Measurements from ENCODE around the gene CCDC157. TPM values are rescaled to one million over a fixed set of nuclear protein-coding genes. Genes with fewer than 3 reads are reported as not detected.
A peak's percentile ranks its signal among the peaks of the same experiment; 100 is the strongest.

CCDC157 gene
- polyA plus RNA-seq, 1 of the 3 experiments (the other 2 are of a cell fraction): 5.8 TPM

DNA sequence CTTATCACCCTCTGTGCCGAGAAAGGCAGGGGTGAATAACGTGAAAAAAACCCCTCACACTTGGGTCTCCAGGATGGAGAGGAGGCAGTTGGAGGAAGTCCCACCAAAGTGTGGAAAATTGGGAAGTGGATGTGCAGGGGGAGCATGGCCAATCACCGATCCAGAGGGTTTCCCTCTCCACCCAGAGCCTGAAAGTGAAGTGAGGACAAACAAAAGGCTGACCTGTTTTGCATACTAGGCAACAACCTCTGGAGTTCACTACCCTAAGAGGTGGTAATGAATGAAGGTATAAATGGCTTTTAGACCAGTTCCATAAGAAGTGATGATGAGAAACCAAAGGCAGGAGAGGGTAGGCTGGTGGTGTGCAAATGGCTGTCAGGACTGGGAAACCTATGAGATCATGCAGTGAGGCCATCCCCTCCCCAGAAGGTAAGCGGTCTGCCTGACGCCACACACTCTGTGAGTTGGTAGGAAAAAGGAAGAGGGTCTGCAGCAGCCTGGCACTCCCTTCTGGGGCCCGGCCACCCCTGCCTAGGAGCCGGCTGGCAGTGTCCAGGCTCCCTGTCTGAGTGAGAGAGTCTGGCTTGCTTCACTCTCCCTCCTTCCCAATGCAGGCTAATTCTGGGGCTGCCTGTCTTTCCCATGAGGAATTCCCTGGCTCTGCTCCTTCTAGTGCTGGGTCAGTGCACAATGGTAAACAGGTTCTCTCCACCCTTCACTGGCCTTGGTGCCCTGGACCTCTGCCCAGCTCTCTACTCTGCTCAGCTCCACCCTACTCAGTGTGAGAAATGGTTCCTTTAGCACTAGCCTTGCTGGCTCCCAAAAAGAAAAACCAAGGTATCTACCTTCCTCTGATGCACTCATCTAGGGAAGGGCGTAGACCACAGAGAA is 45.7 kb upstream of the CCDC157 start:
- Histone ChIP-seq H4K20me1 (ENCODE audit: insufficient read depth) (peaks cover 66% of the 10 kb centered on the region), H3K27ac (ENCODE audit: low read depth in 2 of 2, low read length in 1 of 2) (peak overlapping the region in 1 of 2 experiments; percentile 66; a peak in 3 of 4 replicates), H3K36me3 (replicated peaks in 1 of 2; ENCODE audit: control insufficient read depth in 1 of 2, insufficient read depth in 2 of 2, low read length in 1 of 2) (no peaks in the 10 kb centered on the region), H3K9me3 (no peaks in the 10 kb centered on the region), H3K4me2 (peak overlapping the region; percentile 73), H3K9me2 (no peaks in the 10 kb centered on the region), H3K4me1 (ENCODE audit: control insufficient read depth in 1 of 2, insufficient read depth in 2 of 2, low read depth in 1 of 2, low read length in 1 of 2) (peaks cover 26 to 35% of the 10 kb centered on the region in 2 experiments; a peak in 3 of 4 replicates), H3K27me3 (ENCODE audit: insufficient read depth) (no peaks in the 10 kb centered on the region), H2AFZ (ENCODE audit: low read depth) (no peak overlapping the region), H3K9ac (peak overlapping the region; percentile 21; the same call in 1 of the 2 replicates), H3F3A (replicated peaks; ENCODE audit: insufficient read depth) (peaks cover 25% of the 10 kb centered on the region), H3K4me3 (ENCODE audit: low read depth in 2 of 2, low read length in 1 of 2) (no peak overlapping the region), H3K79me2 (ENCODE audit: insufficient read depth) (peaks cover 79% of the 10 kb centered on the region)
- WGBS (ENCODE audit: low lambda C conversion rate): 91% methylated on average over 6 of the region's 8 CpGs
- ChIA-PET CTCF (interaction anchor here (1.5 to 6.5 kb wide), 2 partner anchors 22 to 23 kb away, joined by 4 to 31 read pairs; partner anchors contain the start of gene CASTOR1), POLR2A (no interaction called here)
- no peak for DNase-seq
- TF ChIP-seq JUND (IDR thresholded peaks at IDR 0.05): no peak
- TF ChIP-seq, protein P1, sequence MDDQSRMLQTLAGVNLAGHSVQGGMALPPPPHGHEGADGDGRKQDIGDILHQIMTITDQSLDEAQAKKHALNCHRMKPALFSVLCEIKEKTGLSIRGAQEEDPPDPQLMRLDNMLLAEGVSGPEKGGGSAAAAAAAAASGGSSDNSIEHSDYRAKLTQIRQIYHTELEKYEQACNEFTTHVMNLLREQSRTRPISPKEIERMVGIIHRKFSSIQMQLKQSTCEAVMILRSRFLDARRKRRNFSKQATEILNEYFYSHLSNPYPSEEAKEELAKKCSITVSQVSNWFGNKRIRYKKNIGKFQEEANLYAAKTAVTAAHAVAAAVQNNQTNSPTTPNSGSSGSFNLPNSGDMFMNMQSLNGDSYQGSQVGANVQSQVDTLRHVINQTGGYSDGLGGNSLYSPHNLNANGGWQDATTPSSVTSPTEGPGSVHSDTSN (IDR thresholded peaks at IDR 0.05): peak; percentile 30; the same call in 1 of the 2 replicates
- TF ChIP-seq FOXJ3 (CRISPR knock-in tag; IDR thresholded peaks at IDR 0.05): no peak
- peak; percentile 61 for TF ChIP-seq NFIC (IDR thresholded peaks at IDR 0.05; ENCODE audit: borderline replicate concordance)
- peak; percentile 60; the same call in 1 of the 2 replicates for TF ChIP-seq TCF12 (IDR thresholded peaks at IDR 0.05)

DNA sequence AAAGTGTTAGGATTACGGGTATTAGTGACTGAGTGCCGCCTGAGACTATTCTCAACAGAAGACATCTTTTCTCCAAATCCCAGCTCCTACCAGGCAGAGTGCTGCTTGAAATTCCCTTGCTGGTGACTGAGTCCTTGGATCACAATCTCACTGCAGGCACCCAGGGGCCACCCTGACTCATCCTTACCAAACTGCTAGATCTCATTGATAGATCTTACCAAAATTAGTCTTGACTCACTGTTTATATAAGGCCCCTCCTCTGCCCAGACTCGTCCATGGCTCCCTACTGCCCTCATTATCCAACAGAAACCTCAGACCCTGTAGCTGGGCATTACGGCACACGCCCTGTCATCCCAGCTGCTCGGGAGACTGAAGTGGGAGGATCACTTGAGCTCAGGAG is 44.8 kb upstream of the CCDC157 start:
- H3K9ac ChIP-seq: peak overlapping the region; percentile 21; the same call in 1 of the 2 replicates
- H3F3A ChIP-seq (replicated peaks; ENCODE audit: insufficient read depth): peaks cover 25% of the 10 kb centered on the region
- DNase-seq: no peak
- H3K36me3 ChIP-seq (replicated peaks in 1 of 2; ENCODE audit: control insufficient read depth in 1 of 2, insufficient read depth in 2 of 2, low read length in 1 of 2): no peaks in the 10 kb centered on the region
- peaks cover 26 to 35% of the 10 kb centered on the region in 2 experiments; a peak in 3 of 4 replicates for H3K4me1 ChIP-seq (ENCODE audit: control insufficient read depth in 1 of 2, insufficient read depth in 2 of 2, low read depth in 1 of 2, low read length in 1 of 2)
- 50% methylated on average over 6 of the region's 6 CpGs for WGBS (ENCODE audit: low lambda C conversion rate)
- H3K9me3 ChIP-seq: no peaks in the 10 kb centered on the region
- H3K79me2 ChIP-seq (ENCODE audit: insufficient read depth): peaks cover 79% of the 10 kb centered on the region
- peak overlapping the region in 1 of 2 experiments; percentile 66; a peak in 2 of 4 replicates for H3K27ac ChIP-seq (ENCODE audit: low read depth in 2 of 2, low read length in 1 of 2)
- POLR2A ChIA-PET: interaction anchor here (1.0 kb wide), 1 partner anchor 17 kb away, joined by 3 read pairs; no protein-coding TSS in a partner anchor
- peak overlapping the region; percentile 73 for H3K4me2 ChIP-seq
- H2AFZ ChIP-seq (ENCODE audit: low read depth): no peak overlapping the region
- no peaks in the 10 kb centered on the region for H3K27me3 ChIP-seq (ENCODE audit: insufficient read depth)
- H3K9me2 ChIP-seq: no peaks in the 10 kb centered on the region
- no peak overlapping the region for H3K4me3 ChIP-seq (ENCODE audit: low read depth in 2 of 2, low read length in 1 of 2)
- CTCF ChIA-PET: interaction anchor here (6.5 kb wide), 1 partner anchor 23 kb away, joined by 31 read pairs; the partner anchor contains the start of gene CASTOR1
- H4K20me1 ChIP-seq (ENCODE audit: insufficient read depth): peaks cover 72% of the 10 kb centered on the region
- TF ChIP-seq RXRA (IDR thresholded peaks at IDR 0.05; ENCODE audit: borderline replicate concordance, low read depth): peak; percentile 48; the same call in 1 of the 2 replicates
- peak; percentile 73 for TF ChIP-seq TCF12 (IDR thresholded peaks at IDR 0.05)
- TF ChIP-seq, protein P1 (IDR thresholded peaks at IDR 0.05): peak; percentile 89
- TF ChIP-seq ELF1 (IDR thresholded peaks at IDR 0.05): no peak
- TF ChIP-seq GABPA (IDR thresholded peaks at IDR 0.05; ENCODE audit: low read depth): no peak
- TF ChIP-seq, protein P2, sequence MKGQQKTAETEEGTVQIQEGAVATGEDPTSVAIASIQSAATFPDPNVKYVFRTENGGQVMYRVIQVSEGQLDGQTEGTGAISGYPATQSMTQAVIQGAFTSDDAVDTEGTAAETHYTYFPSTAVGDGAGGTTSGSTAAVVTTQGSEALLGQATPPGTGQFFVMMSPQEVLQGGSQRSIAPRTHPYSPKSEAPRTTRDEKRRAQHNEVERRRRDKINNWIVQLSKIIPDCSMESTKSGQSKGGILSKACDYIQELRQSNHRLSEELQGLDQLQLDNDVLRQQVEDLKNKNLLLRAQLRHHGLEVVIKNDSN (IDR thresholded peaks at IDR 0.05; ENCODE audit: borderline replicate concordance, low read depth): no peak
- TF ChIP-seq, protein P3, sequence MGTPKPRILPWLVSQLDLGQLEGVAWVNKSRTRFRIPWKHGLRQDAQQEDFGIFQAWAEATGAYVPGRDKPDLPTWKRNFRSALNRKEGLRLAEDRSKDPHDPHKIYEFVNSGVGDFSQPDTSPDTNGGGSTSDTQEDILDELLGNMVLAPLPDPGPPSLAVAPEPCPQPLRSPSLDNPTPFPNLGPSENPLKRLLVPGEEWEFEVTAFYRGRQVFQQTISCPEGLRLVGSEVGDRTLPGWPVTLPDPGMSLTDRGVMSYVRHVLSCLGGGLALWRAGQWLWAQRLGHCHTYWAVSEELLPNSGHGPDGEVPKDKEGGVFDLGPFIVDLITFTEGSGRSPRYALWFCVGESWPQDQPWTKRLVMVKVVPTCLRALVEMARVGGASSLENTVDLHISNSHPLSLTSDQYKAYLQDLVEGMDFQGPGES (IDR thresholded peaks at IDR 0.05; ENCODE audit: low read depth, low read length): no peak
- peak; percentile 78; the same call in 1 of the 2 replicates for TF ChIP-seq FOSL2 (IDR thresholded peaks at IDR 0.05; ENCODE audit: borderline replicate concordance, low read depth)
- TF ChIP-seq RCOR1 (IDR thresholded peaks at IDR 0.05; ENCODE audit: low read length): no peak
- peak; percentile 75; the same call in 1 of the 2 replicates for TF ChIP-seq MEF2A (IDR thresholded peaks at IDR 0.05; ENCODE audit: borderline replicate concordance, low read depth)
- TF ChIP-seq JUND (IDR thresholded peaks at IDR 0.05): peak; percentile 77
- TF ChIP-seq, protein P4, sequence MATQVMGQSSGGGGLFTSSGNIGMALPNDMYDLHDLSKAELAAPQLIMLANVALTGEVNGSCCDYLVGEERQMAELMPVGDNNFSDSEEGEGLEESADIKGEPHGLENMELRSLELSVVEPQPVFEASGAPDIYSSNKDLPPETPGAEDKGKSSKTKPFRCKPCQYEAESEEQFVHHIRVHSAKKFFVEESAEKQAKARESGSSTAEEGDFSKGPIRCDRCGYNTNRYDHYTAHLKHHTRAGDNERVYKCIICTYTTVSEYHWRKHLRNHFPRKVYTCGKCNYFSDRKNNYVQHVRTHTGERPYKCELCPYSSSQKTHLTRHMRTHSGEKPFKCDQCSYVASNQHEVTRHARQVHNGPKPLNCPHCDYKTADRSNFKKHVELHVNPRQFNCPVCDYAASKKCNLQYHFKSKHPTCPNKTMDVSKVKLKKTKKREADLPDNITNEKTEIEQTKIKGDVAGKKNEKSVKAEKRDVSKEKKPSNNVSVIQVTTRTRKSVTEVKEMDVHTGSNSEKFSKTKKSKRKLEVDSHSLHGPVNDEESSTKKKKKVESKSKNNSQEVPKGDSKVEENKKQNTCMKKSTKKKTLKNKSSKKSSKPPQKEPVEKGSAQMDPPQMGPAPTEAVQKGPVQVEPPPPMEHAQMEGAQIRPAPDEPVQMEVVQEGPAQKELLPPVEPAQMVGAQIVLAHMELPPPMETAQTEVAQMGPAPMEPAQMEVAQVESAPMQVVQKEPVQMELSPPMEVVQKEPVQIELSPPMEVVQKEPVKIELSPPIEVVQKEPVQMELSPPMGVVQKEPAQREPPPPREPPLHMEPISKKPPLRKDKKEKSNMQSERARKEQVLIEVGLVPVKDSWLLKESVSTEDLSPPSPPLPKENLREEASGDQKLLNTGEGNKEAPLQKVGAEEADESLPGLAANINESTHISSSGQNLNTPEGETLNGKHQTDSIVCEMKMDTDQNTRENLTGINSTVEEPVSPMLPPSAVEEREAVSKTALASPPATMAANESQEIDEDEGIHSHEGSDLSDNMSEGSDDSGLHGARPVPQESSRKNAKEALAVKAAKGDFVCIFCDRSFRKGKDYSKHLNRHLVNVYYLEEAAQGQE (IDR thresholded peaks at IDR 0.05; ENCODE audit: low read depth, low read length): peak; percentile 25; the same call in 1 of the 2 replicates
- no peak for TF ChIP-seq CHD2 (IDR thresholded peaks at IDR 0.05; ENCODE audit: low read length, partially characterized antibody)
- TF ChIP-seq, protein P5, sequence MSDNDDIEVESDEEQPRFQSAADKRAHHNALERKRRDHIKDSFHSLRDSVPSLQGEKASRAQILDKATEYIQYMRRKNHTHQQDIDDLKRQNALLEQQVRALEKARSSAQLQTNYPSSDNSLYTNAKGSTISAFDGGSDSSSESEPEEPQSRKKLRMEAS (IDR thresholded peaks at IDR 0.05; ENCODE audit: low read depth): no peak; the same call in 1 of the 2 replicates
- no peak for TF ChIP-seq RAD21 (IDR thresholded peaks at IDR 0.05; ENCODE audit: low read length)
